GM12872 (cell line): ENCODE results near the gene NCBP2.

Source experiments
- TF ChIP-seq, protein P1 (sequence below): IDR thresholded peaks from 3 replicates; pipeline ENCODE4 v1.5.1; 2011; ENCODE audit warnings: low read depth, mild to moderate bottlenecking, low read length, moderate library complexity; ENCODE audit not compliant: insufficient read depth

The NCBP2 gene

DNA sequence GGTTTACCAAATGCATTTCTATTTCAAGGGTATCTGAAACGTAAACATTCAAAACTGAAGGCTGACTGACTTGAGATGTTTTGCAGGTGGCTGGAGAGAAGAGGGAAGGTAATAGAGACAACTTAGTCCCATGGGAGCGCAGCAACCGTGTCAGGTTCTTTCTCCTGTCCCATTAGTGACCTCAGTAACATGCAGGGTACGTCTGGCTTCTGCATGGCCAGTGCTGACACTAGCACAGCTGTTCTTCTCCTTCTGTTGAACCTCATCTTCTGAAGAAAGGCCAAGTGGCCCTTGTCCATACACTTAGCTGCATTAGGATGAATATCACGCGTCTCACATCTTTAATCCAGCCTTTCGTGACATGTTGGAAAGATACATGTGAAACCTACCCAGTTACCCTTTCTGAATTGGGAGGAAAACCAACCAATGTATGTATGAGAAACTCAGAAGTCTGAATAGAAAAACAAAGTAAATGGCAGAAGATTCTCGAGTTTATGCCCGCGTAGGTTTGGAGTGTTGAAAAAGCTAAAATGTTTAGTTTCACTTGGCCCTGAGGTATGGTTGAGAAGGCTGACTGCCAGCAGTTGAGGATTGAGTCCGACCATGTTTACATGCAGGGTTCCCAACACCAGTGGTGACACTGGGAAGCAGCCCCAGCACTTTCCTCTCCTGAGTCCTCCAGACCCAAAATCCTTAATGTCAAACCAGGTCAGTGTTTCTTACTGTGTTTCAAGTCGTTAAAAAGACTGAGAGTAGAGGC, 10.3 kb downstream of the NCBP2 start:
- TF ChIP-seq, protein P1, sequence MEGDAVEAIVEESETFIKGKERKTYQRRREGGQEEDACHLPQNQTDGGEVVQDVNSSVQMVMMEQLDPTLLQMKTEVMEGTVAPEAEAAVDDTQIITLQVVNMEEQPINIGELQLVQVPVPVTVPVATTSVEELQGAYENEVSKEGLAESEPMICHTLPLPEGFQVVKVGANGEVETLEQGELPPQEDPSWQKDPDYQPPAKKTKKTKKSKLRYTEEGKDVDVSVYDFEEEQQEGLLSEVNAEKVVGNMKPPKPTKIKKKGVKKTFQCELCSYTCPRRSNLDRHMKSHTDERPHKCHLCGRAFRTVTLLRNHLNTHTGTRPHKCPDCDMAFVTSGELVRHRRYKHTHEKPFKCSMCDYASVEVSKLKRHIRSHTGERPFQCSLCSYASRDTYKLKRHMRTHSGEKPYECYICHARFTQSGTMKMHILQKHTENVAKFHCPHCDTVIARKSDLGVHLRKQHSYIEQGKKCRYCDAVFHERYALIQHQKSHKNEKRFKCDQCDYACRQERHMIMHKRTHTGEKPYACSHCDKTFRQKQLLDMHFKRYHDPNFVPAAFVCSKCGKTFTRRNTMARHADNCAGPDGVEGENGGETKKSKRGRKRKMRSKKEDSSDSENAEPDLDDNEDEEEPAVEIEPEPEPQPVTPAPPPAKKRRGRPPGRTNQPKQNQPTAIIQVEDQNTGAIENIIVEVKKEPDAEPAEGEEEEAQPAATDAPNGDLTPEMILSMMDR: no peak

DNA sequence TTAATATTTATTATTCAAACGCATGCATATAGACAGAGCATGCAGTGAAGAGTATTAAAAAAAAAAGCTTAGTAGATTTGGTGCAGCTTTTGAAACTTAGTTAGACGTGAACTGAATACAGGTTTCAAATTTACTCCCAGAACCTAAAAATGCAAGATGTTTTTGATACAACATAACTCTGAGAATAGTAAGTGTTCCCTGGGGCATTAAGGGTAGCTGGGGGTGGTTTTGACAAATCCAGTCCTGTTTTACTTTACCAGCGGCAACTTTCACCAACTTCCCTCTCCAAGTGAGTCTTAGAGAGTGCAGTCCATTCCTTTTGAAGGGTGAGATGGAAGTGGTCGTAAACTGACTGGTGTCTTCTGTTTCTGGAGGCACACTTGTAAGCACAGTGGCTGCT, 11.2 kb downstream of the NCBP2 start:
- TF ChIP-seq, protein P1: no peak

DNA sequence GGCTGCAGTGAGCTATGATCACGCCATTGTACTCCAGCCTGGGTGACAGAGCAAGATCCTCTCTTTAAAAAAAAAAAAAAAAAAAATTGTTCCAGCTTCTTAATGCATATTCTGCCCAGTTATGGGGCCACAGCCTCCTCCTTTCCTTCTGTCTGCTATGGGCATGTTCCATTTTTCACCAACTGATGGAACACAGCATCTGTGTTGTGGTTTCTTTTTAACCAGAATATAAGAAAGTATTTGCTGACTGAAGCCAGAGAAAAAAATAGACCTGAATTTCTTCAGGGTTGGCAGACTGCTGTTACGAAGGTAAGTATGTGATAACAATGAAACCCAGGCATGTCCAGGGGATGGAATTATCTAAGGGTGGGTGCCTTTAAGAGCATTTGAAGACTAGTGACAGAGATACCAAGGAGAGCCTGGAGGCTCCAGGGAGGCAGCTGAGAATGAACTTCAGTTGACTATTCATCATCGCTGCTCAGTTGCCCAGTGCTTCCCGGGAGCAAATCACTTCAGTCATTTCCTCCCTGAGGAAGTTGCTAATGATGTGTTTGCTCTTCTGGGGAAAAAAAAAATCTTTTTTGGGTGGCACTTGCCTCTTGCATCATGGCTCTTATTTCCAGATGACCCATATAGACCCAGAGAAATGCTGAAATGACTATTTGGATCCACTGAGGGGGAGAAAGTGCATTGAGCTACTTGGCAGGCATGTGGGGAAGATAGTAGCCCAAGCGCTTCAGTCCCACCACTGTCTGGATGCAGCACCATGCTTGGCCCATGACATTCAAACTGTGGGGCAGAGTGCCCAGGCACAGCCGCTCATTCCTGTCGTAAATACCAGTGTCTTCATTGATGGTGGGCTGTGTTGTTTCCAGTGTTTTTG, 14.5 kb downstream of the NCBP2 start:
- TF ChIP-seq, protein P1: no peak

DNA sequence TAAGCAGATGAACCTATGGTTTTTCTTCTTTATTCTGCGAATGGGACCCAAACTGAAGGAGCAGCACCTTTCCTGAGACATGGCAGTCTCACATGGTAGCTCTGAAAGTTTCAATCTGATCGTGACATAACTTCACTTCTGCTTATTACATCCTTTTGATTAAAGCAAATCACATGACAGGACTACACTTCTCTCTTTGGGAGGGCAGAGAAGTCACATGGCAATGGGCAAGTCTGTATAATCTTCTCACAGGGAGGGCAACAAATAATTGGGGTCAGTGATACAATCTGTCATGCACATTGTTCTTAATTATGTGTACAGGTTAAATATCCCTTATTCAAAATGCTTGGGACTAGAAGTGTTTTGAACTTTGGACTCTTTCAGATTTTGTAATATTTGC, 21.6 kb downstream of the NCBP2 start:
- TF ChIP-seq, protein P1: no peak

DNA sequence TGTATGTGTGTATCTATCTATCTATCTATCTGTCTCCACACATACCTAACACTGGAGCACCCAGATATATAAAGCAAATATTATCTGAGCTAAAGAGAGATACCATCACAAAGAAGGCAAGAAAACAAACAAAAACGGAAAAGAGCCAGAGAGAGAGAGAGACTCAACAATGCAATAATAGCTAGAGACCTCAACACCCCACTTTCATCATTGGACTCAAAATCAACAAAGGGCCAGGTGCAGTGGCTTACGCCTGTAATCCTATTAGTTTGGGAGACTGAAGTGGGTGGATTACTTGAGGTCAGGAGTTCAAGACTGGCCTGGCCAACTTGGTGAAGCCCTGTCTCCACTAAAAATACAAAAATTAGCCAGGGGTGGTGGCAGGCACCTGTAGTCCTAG, 23.4 kb downstream of the NCBP2 start:
- TF ChIP-seq, protein P1: no peak

DNA sequence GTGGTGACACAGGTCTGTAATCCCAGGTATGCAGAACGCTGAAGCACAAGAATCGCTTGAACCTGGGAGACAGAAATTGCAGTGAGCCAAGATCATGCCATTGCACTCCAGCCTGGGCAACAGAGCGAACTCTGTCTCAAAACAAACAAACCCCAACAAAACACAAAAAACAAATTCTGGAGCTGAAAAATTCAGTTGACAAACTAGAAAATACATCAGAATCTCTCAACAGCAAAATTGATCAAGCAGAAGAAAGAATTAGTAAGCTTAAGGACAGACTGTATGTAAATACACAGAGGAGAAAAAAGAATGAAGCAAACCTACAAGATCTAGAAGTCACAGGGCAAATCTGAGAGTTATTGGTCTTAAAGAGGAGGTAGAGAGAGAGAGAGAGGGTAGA, 25.3 kb downstream of the NCBP2 start:
- TF ChIP-seq, protein P1: no peak

DNA sequence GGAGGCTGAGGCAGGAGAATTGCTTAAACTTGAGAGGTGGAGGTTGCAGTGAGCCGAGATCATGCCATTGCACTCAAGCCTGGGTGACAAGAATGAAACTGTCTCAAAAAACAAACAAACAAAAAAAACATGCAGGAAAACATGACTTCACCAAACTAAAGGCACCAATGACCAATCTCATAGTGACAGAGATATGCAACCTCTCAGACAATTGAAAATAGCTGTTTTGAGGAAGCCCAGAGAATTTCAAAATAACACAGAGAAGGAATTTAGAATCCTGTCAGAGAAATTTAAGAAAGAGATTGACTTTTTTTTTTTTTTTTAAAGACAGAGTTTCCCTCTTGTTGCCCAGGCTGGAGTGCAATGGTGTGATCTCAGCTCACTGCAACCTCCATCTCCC, 26.1 kb downstream of the NCBP2 start:
- TF ChIP-seq, protein P1: no peak
